Large intestine (tissue), 3 donors: ENCODE data around the gene TSR3. TPM values are rescaled to one million over a fixed set of nuclear protein-coding genes. Genes with fewer than 3 reads are reported as not detected.

Experiments
- DNase-seq, 2 donors: peaks; one replicate each; pipeline versions ENCODE4 v3.0.0 to v3.0.0-alpha.2; 2013
- H3K27ac ChIP-seq: one replicate; pipeline ENCODE4 v1.5.1; 2013; ENCODE audit warnings: low read length
- H3K27me3 ChIP-seq: 2 replicates; pipeline ENCODE4 v1.6.1; 2013; ENCODE audit warnings: low read length; ENCODE audit not compliant: control insufficient read depth, insufficient read depth
- H3K36me3 ChIP-seq: 2 replicates; pipeline ENCODE4 v1.6.1; 2013; ENCODE audit warnings: low read length; ENCODE audit not compliant: control insufficient read depth, insufficient read depth
- H3K4me1 ChIP-seq: one replicate; pipeline ENCODE4 v1.6.1; 2013; ENCODE audit warnings: low read length; ENCODE audit not compliant: control insufficient read depth, insufficient read depth
- H3K4me3 ChIP-seq: one replicate; pipeline ENCODE4 v1.5.1; 2013; ENCODE audit warnings: low read length
- H3K9me3 ChIP-seq: one replicate; pipeline ENCODE4 v1.6.1; 2013; ENCODE audit warnings: mild to moderate bottlenecking, low read depth, low read length, moderate library complexity; ENCODE audit not compliant: control insufficient read depth
- WGBS: methylation state at CpG from one replicate; pipeline ENCODE4 v1.1.5; 2013; ENCODE audit warnings: low lambda C conversion rate; ENCODE audit not compliant: insufficient coverage; 5-methylcytosine and 5-hydroxymethylcytosine counted together
- polyA plus RNA-seq: library from polyadenylated mRNA; unstranded; fragments of 120-200 nt; gene quantifications from one replicate; pipeline ENCODE4 v1.2.1, GENCODE V29; 2013

The TSR3 gene
- polyA plus RNA-seq, 1 donor = 40.0 TPM

- Histone ChIP-seq H3K36me3 (peaks cover 33% of the 10 kb centered on the region), H3K9me3 (peaks cover 6% of the 10 kb centered on the region), H3K27me3 (no peaks in the 10 kb centered on the region), H3K4me1 (peaks cover 8% of the 10 kb centered on the region), H3K27ac (no peak overlapping the region), H3K4me3 (peak overlapping the region; percentile 23)
- DNase-seq = no peak
- no CpG with 5 or more reads among the region's 25 CpGs for WGBS
Observed at GRCh38 chr16:1378087-1378803, 26.6 kb upstream of the TSR3 start.

- no peak for DNase-seq
- Histone ChIP-seq H3K9me3 (peaks cover 6% of the 10 kb centered on the region), H3K27ac (no peak overlapping the region), H3K4me3 (no peak overlapping the region), H3K36me3 (peaks cover 32% of the 10 kb centered on the region), H3K4me1 (peaks cover 8% of the 10 kb centered on the region), H3K27me3 (no peaks in the 10 kb centered on the region)
- WGBS = 100% methylated on average over 1 of the region's 10 CpGs
Observed at GRCh38 chr16:1377406-1378010, 25.8 kb upstream of the TSR3 start.

GRCh38 chr16:1375741-1376410, 24.2 kb upstream of the TSR3 start:
- Histone ChIP-seq H3K9me3 (peaks cover 6% of the 10 kb centered on the region), H3K4me3 (no peak overlapping the region), H3K4me1 (peaks cover 8% of the 10 kb centered on the region), H3K27me3 (no peaks in the 10 kb centered on the region), H3K36me3 (peaks cover 29% of the 10 kb centered on the region), H3K27ac (no peak overlapping the region)
- DNase-seq = no peak
- WGBS = no CpG with 5 or more reads among the region's 19 CpGs

GRCh38 chr16:1375298-1375640, 23.6 kb upstream of the TSR3 start:
- DNase-seq = no peak
- WGBS = no CpG with 5 or more reads among the region's 24 CpGs
- peaks cover 6% of the 10 kb centered on the region for H3K9me3 ChIP-seq
- H3K36me3 ChIP-seq = peaks cover 32% of the 10 kb centered on the region
- H3K27me3 ChIP-seq = no peaks in the 10 kb centered on the region
- peaks cover 8% of the 10 kb centered on the region for H3K4me1 ChIP-seq
- H3K27ac ChIP-seq = no peak overlapping the region
- H3K4me3 ChIP-seq = no peak overlapping the region

- H3K9me3 ChIP-seq = peaks cover 6% of the 10 kb centered on the region
- no peak for DNase-seq
- peaks cover 5% of the 10 kb centered on the region for H3K4me1 ChIP-seq
- no peak overlapping the region for H3K4me3 ChIP-seq
- H3K27ac ChIP-seq = no peak overlapping the region
- no CpG with 5 or more reads among the region's 46 CpGs for WGBS
- no peaks in the 10 kb centered on the region for H3K27me3 ChIP-seq
- H3K36me3 ChIP-seq = peaks cover 37% of the 10 kb centered on the region
Observed at GRCh38 chr16:1374418-1375297, 23.0 kb upstream of the TSR3 start.

- DNase-seq = no peak
- Histone ChIP-seq H3K4me3 (no peak overlapping the region), H3K36me3 (peaks cover 34% of the 10 kb centered on the region), H3K27me3 (no peaks in the 10 kb centered on the region), H3K27ac (no peak overlapping the region), H3K9me3 (peaks cover 6% of the 10 kb centered on the region), H3K4me1 (no peaks in the 10 kb centered on the region)
- 100% methylated on average over 1 of the region's 21 CpGs for WGBS
Observed at GRCh38 chr16:1372292-1372950, 20.7 kb upstream of the TSR3 start.

- no peak overlapping the region for H3K4me3 ChIP-seq
- no peak overlapping the region for H3K27ac ChIP-seq
- H3K36me3 ChIP-seq = peaks cover 41% of the 10 kb centered on the region
- no peaks in the 10 kb centered on the region for H3K27me3 ChIP-seq
- DNase-seq = no peak
- no CpG with 5 or more reads among the region's 33 CpGs for WGBS
- no peaks in the 10 kb centered on the region for H3K4me1 ChIP-seq
- H3K9me3 ChIP-seq = peaks cover 6% of the 10 kb centered on the region
Observed at GRCh38 chr16:1371054-1371978, 19.6 kb upstream of the TSR3 start.

GRCh38 chr16:1367486-1368174, 16.0 kb upstream of the TSR3 start:
- no CpG with 5 or more reads among the region's 27 CpGs for WGBS
- Histone ChIP-seq H3K36me3 (peaks cover 53% of the 10 kb centered on the region), H3K4me1 (no peaks in the 10 kb centered on the region)

More at GRCh38 chr16:1367486-1368174, 16.0 kb upstream of the TSR3 start:
- no peak overlapping the region for H3K27ac ChIP-seq
- DNase-seq = no peak
- H3K27me3 ChIP-seq = no peaks in the 10 kb centered on the region
- H3K9me3 ChIP-seq = no peaks in the 10 kb centered on the region
- no peak overlapping the region for H3K4me3 ChIP-seq
